Neural cell (in vitro differentiated cells): ENCODE data around the gene CTDSPL. TPM values are rescaled to one million over a fixed set of nuclear protein-coding genes. Genes with fewer than 3 reads are reported as not detected.

Experiments
- H2AFZ ChIP-seq: fragments of 200-600, 300-800 bp; sonication (generic), shearing (Covaris generic); 2 replicates; pipeline ENCODE4 v1.6.0; 2014; ENCODE audit warnings: low read depth, mild to moderate bottlenecking, antibody characterized with exemption, low read length, moderate library complexity
- H3F3A ChIP-seq: fragments of 200-600 bp; shearing (Covaris generic); 2 replicates; pipeline ENCODE4 v1.6.1; 2016; ENCODE audit warnings: mild to moderate bottlenecking, moderate library complexity, mixed read lengths, antibody characterized with exemption, low read length; ENCODE audit not compliant: insufficient read depth, poor library complexity, severe bottlenecking
- H3K27ac ChIP-seq: fragments of 200-600, 300-800 bp; sonication (generic), shearing (Covaris generic); 2 replicates; pipeline ENCODE4 v1.5.1; 2014; ENCODE audit warnings: mild to moderate bottlenecking, low read length, moderate library complexity
- H3K27me3 ChIP-seq: fragments of 300-800, 200-600 bp; sonication (generic), shearing (Covaris generic); 2 replicates; pipeline ENCODE4 v1.6.0; 2014; ENCODE audit warnings: mild to moderate bottlenecking, low read depth, low read length, moderate library complexity; ENCODE audit not compliant: insufficient read depth
- H3K36me3 ChIP-seq: fragments of 300-800, 200-600 bp; sonication (generic), shearing (Covaris generic); 2 replicates; pipeline ENCODE4 v1.5.1; 2014; ENCODE audit warnings: mild to moderate bottlenecking, antibody characterized with exemption, low read length, moderate library complexity; ENCODE audit not compliant: insufficient read depth
- H3K4me2 ChIP-seq: fragments of 300-800, 200-600 bp; sonication (generic), shearing (Covaris generic); 2 replicates; pipeline ENCODE4 v1.6.0; 2014; ENCODE audit warnings: mild to moderate bottlenecking, low read length
- H3K4me3 ChIP-seq: fragments of 300-800, 200-600 bp; sonication (generic), shearing (Covaris generic); 2 replicates; pipeline ENCODE4 v1.5.1; 2014; ENCODE audit warnings: mild to moderate bottlenecking, low read length, moderate library complexity
- H3K79me2 ChIP-seq: fragments of 200-600 bp; shearing (Covaris generic); replicated peaks from 2 replicates; pipeline ENCODE4 v1.6.0; 2014; ENCODE audit warnings: mild to moderate bottlenecking, low read length, moderate library complexity; ENCODE audit not compliant: insufficient read depth
- H3K9ac ChIP-seq: fragments of 300-800, 200-600 bp; sonication (generic), shearing (Covaris generic); 2 replicates; pipeline ENCODE4 v1.6.1; 2016; ENCODE audit warnings: mild to moderate bottlenecking, low read length, mixed read lengths
- H3K9me2 ChIP-seq: fragments of 200-600 bp; shearing (Covaris generic); 2 replicates; pipeline ENCODE4 v1.6.1; 2016; ENCODE audit warnings: mild to moderate bottlenecking, low read length, mixed read lengths; ENCODE audit not compliant: insufficient read depth
- H3K9me3 ChIP-seq: fragments of 200-600, 300-800 bp; sonication (generic), shearing (Covaris generic); 2 replicates; pipeline ENCODE4 v1.6.1; 2016; ENCODE audit warnings: mild to moderate bottlenecking, mixed run types, low read length, moderate library complexity, mixed read lengths
- H4K20me1 ChIP-seq: fragments of 200-600 bp; shearing (Covaris generic); 2 replicates; pipeline ENCODE4 v1.6.1; 2016; ENCODE audit warnings: mild to moderate bottlenecking, mixed run types; ENCODE audit not compliant: insufficient read depth
- CTCF ChIP-seq: fragments of 450-650 bp; IDR thresholded peaks from 2 replicates; pipeline ENCODE4 v1.5.1; 2014; ENCODE audit warnings: antibody characterized with exemption, mild to moderate bottlenecking, moderate library complexity; ENCODE audit not compliant: poor library complexity, severe bottlenecking
- EP300 ChIP-seq: fragments of 450-650 bp; conservative IDR thresholded peaks from 2 replicates; pipeline ENCODE4 v1.6.1; 2014; ENCODE audit warnings: antibody characterized with exemption, mild to moderate bottlenecking, moderate library complexity; ENCODE audit not compliant: poor library complexity, severe bottlenecking
- EZH2 ChIP-seq: fragments of 200-600, 300-800 bp; shearing (Covaris generic), sonication (generic); IDR thresholded peaks from 2 replicates; pipeline ENCODE4 v1.6.1; 2014; ENCODE audit warnings: antibody characterized with exemption, low read length, borderline replicate concordance, mild to moderate bottlenecking; ENCODE audit not compliant: insufficient read depth, poor library complexity, severe bottlenecking
- MXI1 ChIP-seq: fragments of 450-650 bp; conservative IDR thresholded peaks from 2 replicates; pipeline ENCODE4 v1.6.1; 2014; ENCODE audit warnings: antibody characterized with exemption, mild to moderate bottlenecking; ENCODE audit not compliant: poor library complexity, severe bottlenecking
- POLR2AphosphoS5 ChIP-seq: IDR thresholded peaks from 2 replicates; pipeline ENCODE4 v1.6.1; 2012
- RAD21 ChIP-seq: fragments of 450-650 bp; conservative IDR thresholded peaks from 2 replicates; pipeline ENCODE4 v1.6.1; 2014; ENCODE audit warnings: antibody characterized with exemption, mild to moderate bottlenecking, moderate library complexity
- REST ChIP-seq: IDR thresholded peaks from 2 replicates; pipeline ENCODE4 v1.6.1; 2012; ENCODE audit warnings: borderline replicate concordance
- SMC3 ChIP-seq: fragments of 450-650 bp; conservative IDR thresholded peaks from 2 replicates; pipeline ENCODE4 v1.6.1; 2014; ENCODE audit warnings: antibody characterized with exemption, mild to moderate bottlenecking, moderate library complexity; ENCODE audit not compliant: poor library complexity
- TAF1 ChIP-seq: IDR thresholded peaks from 2 replicates; pipeline ENCODE4 v1.6.1; 2012; ENCODE audit warnings: low read depth
- polyA plus RNA-seq: library from polyadenylated mRNA; depleted of rRNA; stranded (reverse); fragments of >200 nt; gene quantifications from 2 replicates; pipeline ENCODE4 v1.2.3, GENCODE V29; 2014

The CTDSPL gene
- polyA plus RNA-seq, 1 donor from 2014 or later, result 17.0 TPM

- no peaks in the 10 kb centered on the region for H3K9me2 ChIP-seq
- TF ChIP-seq EP300 (no peak), MXI1 (no peak), TAF1 (no peak), EZH2 (no peak), RAD21 (no peak), REST (no peak), CTCF (no peak), POLR2AphosphoS5 (no peak), SMC3 (no peak)
- no peaks in the 10 kb centered on the region for H3F3A ChIP-seq
- H3K36me3 ChIP-seq, result no peaks in the 10 kb centered on the region
- no peak overlapping the region for H2AFZ ChIP-seq
- no peak overlapping the region for H3K4me3 ChIP-seq
- no peaks in the 10 kb centered on the region for H3K9me3 ChIP-seq
- H3K27ac ChIP-seq, result no peak overlapping the region
- H3K4me2 ChIP-seq, result no peak overlapping the region
- no peaks in the 10 kb centered on the region for H3K79me2 ChIP-seq
- H3K27me3 ChIP-seq, result no peaks in the 10 kb centered on the region
- no peak overlapping the region for H3K9ac ChIP-seq
- no peaks in the 10 kb centered on the region for H4K20me1 ChIP-seq
These were observed 147.4 kb downstream of the CTDSPL start for GRCh38 chr3:38008971-38009580.

GRCh38 chr3:38009807-38010591 is 148.3 kb downstream of the CTDSPL start:
- no peaks in the 10 kb centered on the region for H3K9me3 ChIP-seq
- H3K4me2 ChIP-seq, result no peak overlapping the region
- TF ChIP-seq EZH2 (no peak), REST (no peak), TAF1 (no peak), EP300 (no peak), CTCF (no peak), MXI1 (no peak), RAD21 (no peak), SMC3 (no peak), POLR2AphosphoS5 (no peak)
- H4K20me1 ChIP-seq, result no peaks in the 10 kb centered on the region
- H3F3A ChIP-seq, result no peaks in the 10 kb centered on the region
- H3K27me3 ChIP-seq, result no peaks in the 10 kb centered on the region
- H3K36me3 ChIP-seq, result no peaks in the 10 kb centered on the region
- no peaks in the 10 kb centered on the region for H3K79me2 ChIP-seq
- no peak overlapping the region for H3K9ac ChIP-seq
- H2AFZ ChIP-seq, result no peak overlapping the region
- H3K4me3 ChIP-seq, result no peak overlapping the region
- H3K27ac ChIP-seq, result no peak overlapping the region
- no peaks in the 10 kb centered on the region for H3K9me2 ChIP-seq
